Adrenal gland (tissue), 5 donors: ENCODE results near the gene FLVCR2.

Experiments used
- POLR2A ChIP-seq, 2 donors: fragments of 450-650 bp; IDR thresholded peaks; one replicate each; pipeline ENCODE4 v1.6.1; 2017; ENCODE audit warnings: antibody characterized with exemption in 2 of 2, mild to moderate bottlenecking in 2 of 2, moderate library complexity in 1 of 2
- TF ChIP-seq, protein P1 (sequence below), 6 experiments: fragments of 450-650 bp in 4 of 6; fragments of 200-600 bp in 2 of 6; sonication (generic) in 1 of 6; IDR thresholded peaks; 1 replicate in 5 of 6; 2 replicates in 1 of 6; pipeline versions ENCODE4 v1.5.1 to v1.8.0; 2016 to 2021; ENCODE audit warnings: antibody characterized with exemption in 6 of 6, mild to moderate bottlenecking in 2 of 6, moderate library complexity in 1 of 6
- donor health status: DM: no; HTN: no; CAD: no.

DNA sequence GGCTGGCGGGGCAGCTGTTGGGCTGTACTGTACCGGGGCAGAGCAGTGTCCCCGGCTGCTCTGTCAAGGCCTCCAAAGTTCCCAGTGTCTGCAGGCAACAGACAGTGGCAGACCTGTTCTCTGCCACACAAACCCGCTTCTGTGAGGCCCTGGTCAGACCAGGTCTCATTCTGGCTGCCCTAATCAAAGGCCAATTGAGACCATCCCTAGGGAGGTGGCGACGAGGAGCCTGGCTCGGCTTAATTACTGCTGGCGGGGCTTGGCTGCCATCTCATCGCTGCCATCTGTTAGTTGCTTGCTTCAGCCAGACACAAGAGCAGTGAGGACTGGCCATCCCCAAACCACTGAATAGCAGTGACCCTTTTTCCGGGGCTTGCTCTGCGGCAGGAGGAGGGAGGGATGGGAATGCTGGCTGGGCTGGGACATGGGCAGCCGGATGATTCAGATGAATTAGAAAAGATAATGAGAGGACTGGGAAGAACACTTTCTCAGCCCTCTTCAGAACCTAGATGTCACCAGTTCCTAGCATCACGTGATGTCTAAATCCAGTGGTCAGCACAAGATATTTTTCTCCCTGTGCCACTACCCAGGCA is 57.8 kb downstream of the FLVCR2 start:
- TF ChIP-seq, protein P1, sequence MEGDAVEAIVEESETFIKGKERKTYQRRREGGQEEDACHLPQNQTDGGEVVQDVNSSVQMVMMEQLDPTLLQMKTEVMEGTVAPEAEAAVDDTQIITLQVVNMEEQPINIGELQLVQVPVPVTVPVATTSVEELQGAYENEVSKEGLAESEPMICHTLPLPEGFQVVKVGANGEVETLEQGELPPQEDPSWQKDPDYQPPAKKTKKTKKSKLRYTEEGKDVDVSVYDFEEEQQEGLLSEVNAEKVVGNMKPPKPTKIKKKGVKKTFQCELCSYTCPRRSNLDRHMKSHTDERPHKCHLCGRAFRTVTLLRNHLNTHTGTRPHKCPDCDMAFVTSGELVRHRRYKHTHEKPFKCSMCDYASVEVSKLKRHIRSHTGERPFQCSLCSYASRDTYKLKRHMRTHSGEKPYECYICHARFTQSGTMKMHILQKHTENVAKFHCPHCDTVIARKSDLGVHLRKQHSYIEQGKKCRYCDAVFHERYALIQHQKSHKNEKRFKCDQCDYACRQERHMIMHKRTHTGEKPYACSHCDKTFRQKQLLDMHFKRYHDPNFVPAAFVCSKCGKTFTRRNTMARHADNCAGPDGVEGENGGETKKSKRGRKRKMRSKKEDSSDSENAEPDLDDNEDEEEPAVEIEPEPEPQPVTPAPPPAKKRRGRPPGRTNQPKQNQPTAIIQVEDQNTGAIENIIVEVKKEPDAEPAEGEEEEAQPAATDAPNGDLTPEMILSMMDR (IDR thresholded peaks at IDR 0.05), result no peak
- no peak for TF ChIP-seq POLR2A (IDR thresholded peaks at IDR 0.05)
